Medulla oblongata (tissue), 1 donor: ENCODE data around the gene ATCAY.
"Not testable (repeated sequence)": the region's sequence is repeated elsewhere in the genome, so short reads cannot be mapped to it uniquely, and the experiment has no call there.

Experiments
- DNase-seq: peaks from one replicate; pipeline ENCODE4 v3.0.0-alpha.2; 2015; ENCODE audit errors: extremely low spot score

Gene ATCAY

DNA sequence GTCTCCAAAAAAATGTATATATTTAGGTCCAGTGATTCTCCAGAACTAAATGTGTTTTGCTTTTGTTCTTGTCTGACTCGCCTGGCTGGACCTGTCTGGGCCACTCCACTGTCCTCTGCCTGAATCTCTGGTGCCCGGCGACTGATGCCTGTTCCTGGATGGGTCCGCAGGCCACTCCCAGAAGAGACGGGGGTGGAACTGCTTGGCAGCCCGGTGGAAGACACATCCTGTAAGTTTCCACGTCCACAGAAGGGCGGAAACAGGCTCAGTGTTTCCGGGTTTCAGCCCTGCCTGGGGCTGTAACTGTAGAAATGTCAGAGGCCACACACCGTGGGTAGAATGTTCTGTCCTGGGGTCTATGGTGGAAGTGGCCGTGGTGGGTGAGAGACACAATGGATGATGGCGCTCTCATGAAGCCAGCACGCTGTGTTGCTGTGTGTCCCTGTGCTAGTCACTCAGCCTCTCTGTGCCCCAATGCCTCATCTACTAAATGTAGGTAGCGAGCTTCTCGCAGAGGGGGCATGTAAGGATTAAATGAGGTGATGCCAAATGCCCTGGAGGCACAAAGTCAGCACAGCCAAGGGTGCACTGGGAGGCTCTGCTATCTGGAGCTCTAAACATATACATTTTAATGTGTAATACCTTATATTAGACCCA lies 22.0 kb downstream of the ATCAY start:
- no peak for DNase-seq

DNA sequence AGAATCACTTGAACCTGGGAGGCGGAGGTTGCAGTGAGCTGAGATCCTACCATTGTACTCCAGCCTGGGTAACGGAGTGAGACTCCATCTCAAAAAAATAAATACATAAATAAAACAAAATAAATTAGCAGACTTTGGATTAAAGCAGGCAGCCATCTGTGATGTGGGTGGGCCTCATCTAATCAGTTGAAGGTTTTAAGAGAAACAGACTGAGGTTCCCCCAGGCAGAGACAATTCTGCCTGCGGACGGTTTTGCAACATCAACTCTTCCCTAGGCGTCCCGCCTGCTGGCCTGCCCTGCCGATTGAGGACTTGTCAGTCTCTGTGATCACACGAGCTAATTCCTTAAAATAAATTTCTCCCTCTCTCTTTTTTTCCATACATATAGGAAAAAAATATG lies 23.7 kb downstream of the ATCAY start:
- DNase-seq: no peak

DNA sequence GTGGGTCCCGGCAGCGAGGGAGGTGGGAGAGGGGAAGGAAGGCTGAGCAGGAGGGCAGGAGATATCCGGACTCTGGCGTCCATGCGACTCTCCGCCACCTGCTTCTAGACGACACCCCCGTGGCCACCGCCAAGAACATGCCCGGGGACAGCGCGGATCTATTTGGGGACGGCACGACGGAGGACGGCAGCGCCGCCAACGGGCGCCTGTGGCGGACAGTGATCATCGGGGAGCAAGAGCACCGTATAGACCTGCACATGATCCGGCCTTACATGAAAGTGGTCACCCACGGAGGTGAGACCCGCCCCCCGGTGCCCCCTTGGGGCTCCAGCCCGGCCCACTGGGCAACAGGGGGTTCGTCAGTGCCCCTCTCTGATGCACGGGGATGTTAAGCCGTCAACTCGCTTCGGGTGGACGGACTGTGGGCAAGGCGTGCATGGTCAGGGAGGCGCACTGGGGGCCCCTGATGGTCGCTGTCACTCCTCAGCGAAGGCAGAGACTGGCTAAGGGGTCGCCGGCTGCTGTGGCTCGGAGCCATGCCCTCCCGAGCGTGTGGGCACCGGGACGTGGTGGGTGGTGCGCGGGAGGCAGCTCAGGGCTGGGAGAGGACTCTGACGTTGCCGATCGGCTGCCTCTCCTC lies 27.3 kb downstream of the ATCAY start:
- no peak for DNase-seq

DNA sequence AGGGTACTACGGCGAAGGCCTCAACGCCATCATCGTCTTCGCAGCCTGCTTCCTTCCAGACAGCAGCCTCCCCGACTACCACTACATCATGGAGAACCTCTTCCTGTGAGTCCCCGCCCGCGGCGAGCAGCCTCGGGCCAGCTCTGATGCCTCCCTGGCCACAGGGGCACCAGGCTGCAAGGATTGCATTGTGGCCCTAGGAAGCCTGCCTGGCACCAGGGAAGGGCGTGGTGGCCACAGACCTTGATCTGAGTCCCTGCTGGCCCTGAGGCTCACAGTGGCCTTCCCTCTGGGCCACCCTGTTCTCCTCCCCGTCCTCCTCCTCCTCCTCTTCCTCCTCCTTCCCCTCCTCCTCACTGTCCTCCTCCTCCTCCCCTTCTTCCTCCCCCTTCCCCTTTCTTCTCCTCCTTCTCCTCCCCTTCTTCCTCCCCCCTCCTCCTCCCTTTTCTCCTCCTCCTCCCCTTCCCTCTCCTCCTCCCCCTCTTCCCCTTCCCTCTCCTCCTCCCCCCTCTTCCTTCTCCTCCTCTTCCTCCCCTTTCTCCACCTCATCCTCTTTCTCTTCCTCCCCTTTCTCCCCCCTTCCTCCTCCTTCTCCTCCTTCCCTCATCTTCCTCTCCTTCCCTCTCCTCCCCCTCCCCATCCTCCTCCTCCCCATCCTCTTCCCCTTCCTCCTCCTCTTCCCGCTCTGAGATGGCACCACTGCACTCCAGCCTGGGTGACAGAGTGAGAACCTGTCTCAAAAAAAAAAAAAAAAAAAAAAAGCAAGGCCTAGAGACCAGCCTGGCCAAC lies 28.0 kb downstream of the ATCAY start:
- DNase-seq: no peak

DNA sequence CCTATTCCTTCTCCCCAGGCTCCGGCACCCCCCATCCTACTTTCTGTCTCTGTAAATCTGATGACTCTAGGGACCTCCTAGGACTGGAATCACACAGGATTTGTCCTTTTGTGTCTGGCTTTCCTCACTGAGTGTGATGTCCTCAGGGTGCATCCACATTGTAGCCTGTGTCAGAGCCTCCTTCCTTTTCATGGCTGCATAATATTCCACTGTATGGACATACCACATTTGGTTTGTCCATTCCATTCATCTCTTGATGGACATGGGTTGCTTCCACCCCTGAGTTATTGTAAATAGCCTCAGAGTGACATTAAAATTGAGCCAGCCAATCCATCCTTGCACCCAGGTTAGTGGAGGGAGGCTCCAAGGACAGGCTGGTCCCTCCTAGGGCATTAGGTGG lies 29.6 kb downstream of the ATCAY start:
- DNase-seq: no peak

DNA sequence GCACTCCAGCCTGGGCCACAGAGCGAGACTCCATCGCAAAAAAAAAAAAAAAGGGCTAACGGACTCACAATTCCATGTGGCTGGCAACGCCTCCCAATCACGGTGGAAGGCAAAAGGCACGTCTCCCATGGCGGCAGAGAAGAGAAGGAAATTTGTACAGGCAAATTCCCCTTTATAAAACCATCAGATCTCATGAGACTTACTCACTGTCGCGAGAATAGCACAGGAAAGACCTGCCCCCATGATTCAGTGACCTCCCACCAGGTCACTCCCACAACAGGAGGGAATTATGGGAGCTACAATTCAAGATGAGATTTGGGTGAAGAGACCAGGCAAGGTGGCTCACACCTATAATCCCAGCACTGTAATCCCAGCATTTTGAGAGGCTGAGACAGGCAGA lies 33.7 kb downstream of the ATCAY start:
- no peak for DNase-seq

DNA sequence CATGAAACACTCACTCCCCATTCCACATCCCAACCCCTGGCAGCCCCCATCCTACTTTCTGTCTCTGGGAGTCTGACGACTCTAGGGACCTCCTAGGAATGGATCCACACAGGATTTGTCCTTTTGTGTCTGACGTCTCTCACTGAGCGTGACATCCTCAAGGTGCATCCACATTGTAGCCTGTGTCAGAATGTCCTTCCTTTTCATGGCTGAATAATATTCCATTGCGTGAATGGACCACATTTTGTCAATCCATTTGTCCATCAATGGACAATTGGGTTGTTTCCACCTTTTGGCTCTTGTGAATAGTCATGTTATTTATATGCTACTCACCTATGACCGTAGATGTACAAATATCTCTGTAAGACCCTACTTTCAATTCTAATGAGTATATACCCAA lies 35.5 kb downstream of the ATCAY start:
- DNase-seq: no peak

DNA sequence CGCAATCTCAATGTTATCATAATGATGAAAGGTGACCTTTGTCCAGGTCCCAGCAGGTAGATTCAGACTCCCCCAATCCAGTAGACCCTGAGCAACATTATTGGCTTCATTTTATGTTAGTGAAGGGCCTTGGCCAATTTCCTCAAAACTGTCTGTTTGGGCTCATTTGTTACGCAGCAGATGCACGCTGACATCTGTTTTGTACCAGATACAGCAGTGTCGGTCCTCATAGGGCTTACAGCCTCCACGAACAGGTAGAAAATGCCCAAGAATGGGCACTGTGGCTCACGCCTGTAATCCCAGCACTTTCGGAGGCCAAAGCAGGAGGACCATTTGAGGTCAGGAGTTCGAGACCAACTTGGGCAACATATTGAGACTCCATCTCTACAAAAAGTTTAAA lies 39.3 kb downstream of the ATCAY start:
- no peak for DNase-seq

DNA sequence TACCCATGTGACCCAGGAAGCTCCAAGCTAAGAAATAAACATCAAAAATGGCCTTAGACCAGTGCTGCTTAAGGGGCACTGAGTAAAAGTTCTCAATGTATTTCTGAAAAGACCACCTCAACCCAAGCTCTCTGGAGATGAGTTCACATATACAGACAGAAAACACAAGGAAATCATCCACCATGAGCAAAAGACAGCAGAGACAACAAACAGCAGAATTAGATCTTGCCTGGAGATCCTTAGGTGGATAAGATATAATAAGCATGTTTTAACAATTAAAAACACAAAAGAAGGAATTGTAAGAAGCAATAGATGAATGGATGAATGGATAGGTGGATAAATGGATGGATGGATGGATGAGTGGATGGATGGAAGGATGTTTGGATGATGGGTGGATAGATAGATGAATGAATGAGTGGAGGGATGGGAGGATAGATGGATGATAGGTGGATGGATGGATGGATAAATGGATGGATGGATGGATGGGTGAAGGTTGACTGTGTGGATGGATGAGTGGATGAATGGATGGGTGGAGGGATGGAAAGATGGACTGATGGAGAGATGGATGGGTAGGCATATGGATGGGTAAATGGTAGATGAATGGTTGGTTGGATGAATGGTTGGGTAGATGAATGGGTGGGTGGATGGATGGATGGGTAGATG lies 42.7 kb downstream of the ATCAY start:
- DNase-seq: no peak

DNA sequence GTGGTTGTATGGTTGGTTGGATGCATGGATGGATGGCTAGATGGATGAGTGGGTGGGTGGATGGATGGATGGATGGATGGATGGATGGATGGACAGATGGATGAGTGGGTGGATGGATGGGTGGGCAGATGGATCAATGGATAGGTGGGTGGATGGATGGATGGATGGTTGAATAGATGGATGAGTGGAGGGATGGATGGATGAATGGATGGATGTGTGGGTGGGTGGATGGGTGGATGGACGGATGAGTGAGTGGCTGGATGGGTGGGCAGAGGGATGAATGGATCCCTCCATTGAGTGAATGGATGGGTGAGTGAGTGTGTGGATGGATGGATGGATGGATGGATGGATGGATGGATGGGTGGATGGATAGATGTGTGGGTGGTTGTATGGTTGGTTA lies 43.4 kb downstream of the ATCAY start:
- no peak for DNase-seq

DNA sequence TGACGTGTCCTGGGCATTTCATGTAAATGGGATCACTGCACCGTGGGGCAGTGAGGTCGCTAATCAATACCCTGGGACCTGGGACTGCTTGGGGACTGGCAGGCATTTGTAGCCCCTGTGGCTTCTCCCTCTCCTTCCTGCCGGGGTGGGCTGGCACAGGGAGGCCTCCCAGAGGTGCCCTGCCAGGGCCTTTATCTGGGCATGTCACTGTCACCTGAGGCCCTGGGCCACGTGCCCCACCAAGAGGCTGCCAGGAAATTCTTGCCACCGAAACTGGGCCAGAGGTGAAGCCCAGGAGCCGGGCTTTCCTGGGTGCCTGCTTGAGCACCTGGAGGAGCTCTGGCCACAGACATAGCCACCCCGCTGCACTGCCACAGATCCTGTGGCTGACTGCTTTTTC lies 50.6 kb downstream of the ATCAY start:
- DNase-seq: no peak

DNA sequence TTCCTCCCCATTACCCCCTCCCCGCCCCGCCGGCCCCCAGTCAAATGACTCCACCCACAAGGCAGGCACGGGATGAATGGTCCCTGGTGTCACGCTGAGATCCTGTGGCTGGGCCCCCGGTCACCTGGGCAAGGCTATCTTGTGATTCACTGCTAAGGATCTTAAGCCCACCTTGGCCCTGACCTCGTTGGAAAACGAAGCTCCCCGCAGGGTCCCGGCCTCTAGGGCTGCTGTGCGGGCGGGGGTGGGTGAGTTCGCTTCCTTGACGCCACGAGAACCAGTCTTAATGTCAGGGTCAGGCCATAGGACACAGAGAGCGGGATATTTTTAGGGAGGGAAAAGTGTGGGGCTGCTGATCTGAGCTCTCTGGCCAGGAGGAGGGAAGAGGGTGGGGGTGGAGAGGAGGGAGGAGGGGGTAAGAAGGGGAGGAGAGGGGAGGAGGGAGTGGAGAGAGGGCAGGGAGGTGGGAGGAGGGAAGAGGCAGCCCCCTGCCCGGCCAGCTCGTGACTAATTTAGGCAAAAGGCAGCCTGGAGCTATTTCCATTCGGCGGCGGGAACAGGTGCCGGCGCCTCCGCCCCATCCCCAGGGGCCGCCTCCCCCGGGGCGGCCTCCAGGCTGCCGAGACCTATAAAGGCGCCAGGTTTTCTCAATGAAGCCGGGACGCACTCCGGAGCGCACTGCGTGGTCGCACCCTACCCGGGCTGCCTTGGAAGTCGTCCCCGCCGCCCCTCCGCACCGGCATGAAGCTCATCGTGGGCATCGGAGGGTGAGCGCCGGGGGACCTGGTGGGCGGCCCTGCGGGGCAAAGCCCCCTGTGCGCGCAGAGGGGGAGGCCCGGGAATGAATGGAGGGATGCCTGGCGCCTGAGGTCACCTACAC lies 52.7 kb downstream of the ATCAY start, which contains the start of gene NMRK2:
Gene NMRK2 (plus strand): TSS at position 139 of the 880 bp plus-strand sequence. CDS start 603 bp downstream, at position 742.
- DNase-seq: no peak

DNA sequence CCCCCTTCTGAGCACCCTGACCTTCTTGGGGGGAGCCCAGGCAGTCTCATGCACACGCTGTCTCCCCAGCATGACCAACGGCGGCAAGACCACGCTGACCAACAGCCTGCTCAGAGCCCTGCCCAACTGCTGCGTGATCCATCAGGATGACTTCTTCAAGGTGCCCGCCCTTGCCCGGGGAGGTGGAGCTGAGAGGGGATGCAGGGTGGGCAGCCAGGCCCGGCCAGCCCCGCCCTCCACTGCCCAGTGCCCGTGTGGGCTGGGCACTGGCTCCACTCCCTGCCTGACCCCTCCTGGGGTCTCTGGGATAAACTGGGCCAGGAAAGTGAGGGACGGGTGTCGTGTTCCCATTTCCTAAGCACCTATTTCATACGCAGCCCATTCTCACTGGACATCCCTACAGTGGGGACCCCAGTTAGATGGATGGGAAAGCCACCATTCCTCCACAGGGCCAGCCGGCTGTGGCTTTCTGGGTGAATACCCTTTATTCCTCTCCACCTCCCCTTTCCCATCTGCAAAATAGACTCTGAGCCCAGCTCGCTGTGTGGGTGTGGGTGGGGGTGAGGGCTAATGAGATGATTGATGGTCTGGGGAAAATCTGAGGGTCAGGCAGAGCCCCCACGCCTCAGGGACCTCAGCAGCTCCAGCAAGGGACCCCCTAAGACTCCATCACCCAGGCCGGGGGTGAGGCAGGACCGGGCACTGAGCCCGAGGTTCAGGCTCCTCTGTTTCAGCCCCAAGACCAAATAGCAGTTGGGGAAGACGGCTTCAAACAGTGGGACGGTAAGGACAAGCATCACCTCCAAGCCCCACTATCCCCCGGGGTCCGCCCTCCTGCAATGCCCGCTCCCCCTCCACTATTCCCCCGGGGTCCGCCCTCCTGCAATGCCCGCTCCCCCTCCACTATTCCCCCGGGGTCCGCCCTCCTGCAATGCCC lies 56.3 kb downstream of the ATCAY start:
- no peak for DNase-seq

DNA sequence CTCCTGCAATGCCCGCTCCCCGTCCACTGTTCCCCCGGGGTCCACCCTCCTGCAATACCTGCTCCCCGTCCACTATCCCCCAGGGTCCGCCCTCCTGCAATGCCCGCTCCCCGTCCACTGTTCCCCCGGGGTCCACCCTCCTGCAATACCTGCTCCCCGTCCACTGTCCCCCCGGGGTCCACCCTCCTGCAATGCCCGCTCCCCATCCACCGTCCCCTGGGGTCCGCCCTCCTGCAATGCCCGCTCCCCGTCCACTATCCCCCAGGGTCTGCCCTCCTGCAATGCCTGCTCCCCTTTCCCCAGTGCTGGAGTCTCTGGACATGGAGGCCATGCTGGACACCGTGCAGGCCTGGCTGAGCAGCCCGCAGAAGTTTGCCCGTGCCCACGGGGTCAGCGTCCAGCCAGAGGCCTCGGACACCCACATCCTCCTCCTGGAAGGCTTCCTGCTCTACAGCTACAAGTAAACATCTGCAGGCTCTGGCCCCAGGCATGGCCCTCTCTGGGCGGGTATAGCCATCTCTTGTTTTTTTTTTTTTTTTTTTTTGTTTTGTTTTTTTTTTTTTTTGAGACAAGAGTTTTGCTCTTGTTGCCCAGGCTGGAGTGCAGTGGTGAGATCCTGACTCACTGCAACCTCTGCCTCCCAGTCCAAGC lies 57.9 kb downstream of the ATCAY start:
- DNase-seq: not testable (repeated sequence)

DNA sequence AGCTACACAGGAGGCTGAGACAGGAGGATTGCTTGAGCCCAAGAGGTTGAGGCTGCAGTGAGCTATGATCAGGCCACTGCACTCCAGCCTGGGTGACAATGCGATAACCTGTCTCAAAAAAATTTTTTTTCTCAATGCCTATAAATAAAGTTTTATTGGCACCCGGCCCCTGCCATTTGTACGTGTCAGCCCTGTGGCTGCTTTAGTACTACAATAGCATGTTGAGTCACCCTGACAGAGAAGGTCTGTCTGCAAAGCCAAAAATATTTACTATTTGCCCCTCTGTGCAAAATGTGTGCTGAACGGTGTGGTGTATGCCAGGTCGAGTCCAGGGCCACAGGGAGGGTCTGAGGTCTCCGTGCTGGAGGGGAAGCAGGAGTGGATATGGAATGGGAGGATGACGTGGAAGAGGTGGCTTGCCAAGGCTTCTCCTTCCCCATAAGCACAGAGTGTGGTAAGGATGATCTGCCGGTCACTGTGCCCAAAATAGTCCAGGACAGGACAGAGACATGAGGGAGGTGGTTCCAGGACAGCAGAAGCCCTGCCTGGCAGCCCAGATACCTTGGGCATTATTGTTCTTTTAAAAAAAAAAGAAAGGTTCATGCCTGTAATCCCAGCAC lies 62.4 kb downstream of the ATCAY start:
- DNase-seq: no peak

DNA sequence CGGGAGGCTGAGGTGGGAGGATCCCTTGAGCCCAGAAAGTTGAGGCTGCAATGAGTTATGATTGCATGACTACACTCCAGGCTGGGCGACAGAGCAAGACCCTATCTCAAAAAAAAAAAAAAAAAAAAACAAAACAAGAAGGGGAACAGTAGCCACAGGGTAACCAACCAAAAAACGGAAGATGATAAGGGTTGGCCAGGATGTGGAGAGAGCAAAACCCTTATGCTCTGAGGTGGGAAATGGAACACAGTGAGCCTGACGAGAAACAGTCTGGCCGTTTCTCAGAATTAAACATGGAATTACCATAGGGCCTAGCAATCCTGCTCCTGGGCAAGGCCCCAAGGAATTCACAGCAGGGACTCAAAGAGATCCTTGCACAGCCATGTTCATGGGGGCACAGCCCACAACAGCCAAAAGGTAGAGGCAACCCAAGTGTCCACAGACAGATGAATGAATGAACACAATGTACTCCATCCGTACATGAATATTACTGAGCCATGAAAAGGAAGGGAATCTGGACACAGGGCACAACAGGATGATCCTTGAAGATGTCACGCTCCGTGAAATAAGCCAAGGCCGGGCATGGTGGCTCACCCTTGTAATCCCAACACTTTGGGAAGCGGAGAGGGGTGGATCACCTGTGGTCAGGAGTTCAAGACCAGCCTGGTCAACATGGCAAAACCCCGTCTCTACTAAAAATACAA lies 63.7 kb downstream of the ATCAY start:
- no peak for DNase-seq

DNA sequence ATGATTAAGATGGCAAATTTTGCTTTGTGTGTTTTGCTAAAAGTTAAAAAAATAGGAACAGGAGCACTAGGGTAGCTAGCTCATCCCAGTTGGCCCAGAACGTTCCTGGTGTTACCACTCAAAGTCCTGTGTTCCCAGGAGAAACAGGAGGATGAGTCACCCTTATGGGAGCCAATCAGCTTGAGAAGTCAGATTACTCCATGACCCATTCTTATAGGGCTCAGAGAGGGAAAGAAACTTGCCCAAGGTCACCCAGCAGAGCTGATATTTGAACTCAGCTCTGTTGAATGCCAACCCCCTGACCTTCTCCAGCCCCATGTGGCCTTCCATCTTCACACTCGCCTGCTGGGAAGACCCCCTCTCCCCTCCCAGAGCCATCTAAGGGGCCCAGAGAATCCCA lies 65.4 kb downstream of the ATCAY start:
- no peak for DNase-seq

DNA sequence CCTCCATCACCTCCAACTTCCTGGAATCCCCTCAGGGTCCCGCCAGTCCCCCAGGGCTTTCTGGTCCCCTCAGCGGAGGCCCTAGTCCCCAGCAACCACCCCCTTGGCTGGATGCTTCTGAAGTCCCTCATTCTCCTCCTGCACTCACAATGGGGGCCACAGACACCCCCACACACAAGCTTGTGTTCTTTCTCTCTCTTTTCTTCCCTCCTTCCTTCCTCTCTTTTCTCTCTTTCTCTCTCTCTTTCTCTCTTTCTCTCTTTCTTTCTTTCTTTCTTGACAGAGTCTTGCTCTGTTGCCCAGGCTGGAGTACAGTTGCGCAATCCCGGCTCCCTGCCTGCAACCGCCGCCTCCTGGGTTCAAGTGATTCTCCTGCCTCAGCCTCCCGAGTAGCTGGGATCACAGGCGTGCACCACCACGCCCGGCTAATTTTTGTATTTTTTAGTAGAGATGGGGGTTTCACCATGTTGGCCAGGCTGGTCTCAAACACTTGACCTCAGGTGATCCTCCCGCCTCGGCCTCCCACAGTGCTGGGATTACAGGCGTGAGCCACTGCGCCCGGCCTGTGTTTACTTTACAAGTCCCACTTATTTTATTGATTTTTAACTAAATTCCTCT lies 66.9 kb downstream of the ATCAY start:
- DNase-seq: not testable (repeated sequence)
